Rectal smooth muscle tissue (tissue), 1 donor: Measurements from ENCODE around the gene NUDT3.
A peak's percentile ranks its signal among the peaks of the same experiment; 100 is the strongest.

Experiments
- H3K27ac ChIP-seq: one replicate; pipeline ENCODE4 v1.7.0; 2013; ENCODE audit warnings: low read depth, low read length, inconsistent platforms
- H3K27me3 ChIP-seq: one replicate; pipeline ENCODE4 v1.7.0; 2013; ENCODE audit warnings: low read length; ENCODE audit not compliant: control insufficient read depth, insufficient read depth
- H3K36me3 ChIP-seq: one replicate; pipeline ENCODE4 v1.7.0; 2013; ENCODE audit warnings: low read length; ENCODE audit not compliant: control insufficient read depth, insufficient read depth
- H3K4me1 ChIP-seq: one replicate; pipeline ENCODE4 v1.7.0; 2013; ENCODE audit warnings: low read length; ENCODE audit not compliant: control insufficient read depth, insufficient read depth
- H3K4me3 ChIP-seq: one replicate; pipeline ENCODE4 v1.7.0; 2013; ENCODE audit warnings: low read length
- H3K9ac ChIP-seq: one replicate; pipeline ENCODE4 v1.7.0; 2013; ENCODE audit warnings: low read length

Gene NUDT3

DNA sequence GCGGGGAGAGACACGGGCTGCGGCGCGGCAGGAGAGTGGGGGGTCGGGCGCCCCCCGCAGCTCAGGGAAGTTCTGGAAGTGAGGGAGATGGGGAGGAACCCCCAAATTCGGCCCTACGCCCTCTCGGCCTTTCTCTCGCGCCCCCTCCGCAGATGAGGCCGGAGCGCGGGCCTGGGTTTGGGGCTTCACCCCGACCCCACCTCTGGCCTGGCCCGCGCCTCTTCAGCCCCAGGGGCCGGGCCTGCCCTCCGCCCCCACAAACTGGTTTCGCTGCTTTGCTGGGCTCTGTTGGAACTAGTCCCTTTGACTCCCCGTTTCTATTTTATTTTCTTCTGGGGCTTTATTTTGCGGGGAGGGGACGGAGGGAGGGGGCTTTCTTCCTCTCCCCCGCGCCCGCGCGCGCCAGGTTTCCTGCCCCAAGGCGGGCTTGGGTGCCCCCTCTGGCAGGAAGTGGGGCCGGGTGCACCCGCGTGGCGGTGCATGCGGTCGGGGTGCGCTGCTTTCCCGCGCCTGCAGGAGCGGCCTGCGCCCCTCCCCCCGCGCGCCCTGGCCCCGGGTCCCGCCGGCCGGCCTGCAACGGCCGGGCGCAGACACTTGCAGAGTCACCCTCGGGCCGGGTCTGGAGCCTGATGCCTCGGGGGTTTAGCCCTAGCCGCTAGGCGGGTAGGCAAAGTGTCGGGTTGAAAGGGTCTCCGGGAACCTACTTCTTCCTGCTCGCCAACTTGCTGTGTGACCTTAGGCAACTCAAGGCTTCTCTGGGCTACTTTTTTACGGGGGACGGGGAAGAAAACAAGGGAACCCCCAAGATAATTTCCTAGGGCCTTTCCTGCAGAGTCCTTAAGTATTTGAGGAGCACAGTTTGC is 154.5 kb downstream of the NUDT3 start:
- H3K27ac ChIP-seq, result no peak overlapping the region
- H3K4me3 ChIP-seq, result peak overlapping the region; percentile 73

GRCh38 chr6:34237316-34237721 is 155.2 kb downstream of the NUDT3 start:
- peaks cover 5% of the 10 kb centered on the region for H3K4me1 ChIP-seq
- peaks cover 2% of the 10 kb centered on the region for H3K36me3 ChIP-seq
- peak overlapping the region; percentile 73 for H3K4me3 ChIP-seq
- peak overlapping the region; percentile 79 for H3K27ac ChIP-seq
- H3K9ac ChIP-seq, result peak overlapping the region; percentile 11
- H3K27me3 ChIP-seq, result no peaks in the 10 kb centered on the region

More for the DNA sequence above, 154.5 kb downstream of the NUDT3 start:
- Histone ChIP-seq H3K27me3 (no peaks in the 10 kb centered on the region), H3K36me3 (peaks cover 2% of the 10 kb centered on the region), H3K9ac (peak overlapping the region; percentile 11), H3K4me1 (peaks cover 5% of the 10 kb centered on the region)

GRCh38 chr6:34236443-34237315 is 155.8 kb downstream of the NUDT3 start, which contains the start of gene HMGA1:
Gene HMGA1, plus strand, starts transcription at chr6:34236873. Its CDS starts 3,908 bp downstream, at chr6:34240781.
- H3K4me3 ChIP-seq, result peak within 1 kb of the TSS; percentile 80
- H3K36me3 ChIP-seq, result no peaks in the 10 kb centered on the region
- H3K27me3 ChIP-seq, result no peaks in the 10 kb centered on the region
- peaks cover 5% of the 10 kb centered on the region for H3K4me1 ChIP-seq
- H3K9ac ChIP-seq, result peak within 1 kb of the TSS; percentile 68
- peak within 1 kb of the TSS; percentile 79 for H3K27ac ChIP-seq

DNA sequence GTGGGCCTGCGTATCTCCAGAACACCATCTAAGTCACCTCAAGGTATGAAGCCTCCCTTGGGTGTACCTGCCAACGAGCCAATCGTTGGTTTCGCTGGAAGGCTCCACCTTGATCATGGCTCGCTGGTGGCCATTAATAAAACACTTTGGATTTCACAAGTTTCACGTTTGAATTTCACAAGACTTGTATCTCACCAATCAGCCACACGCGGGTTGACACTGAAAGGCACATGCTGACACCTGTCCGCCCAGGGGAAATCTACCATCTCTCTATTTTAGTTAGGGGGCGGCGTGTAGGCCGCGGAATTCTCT is 156.4 kb downstream of the NUDT3 start:
- H3K4me1 ChIP-seq, result peaks cover 5% of the 10 kb centered on the region
- no peaks in the 10 kb centered on the region for H3K36me3 ChIP-seq
- H3K27me3 ChIP-seq, result no peaks in the 10 kb centered on the region
- H3K9ac ChIP-seq, result peak overlapping the region; percentile 68
- peak overlapping the region; percentile 79 for H3K27ac ChIP-seq
- H3K4me3 ChIP-seq, result peak overlapping the region; percentile 80

DNA sequence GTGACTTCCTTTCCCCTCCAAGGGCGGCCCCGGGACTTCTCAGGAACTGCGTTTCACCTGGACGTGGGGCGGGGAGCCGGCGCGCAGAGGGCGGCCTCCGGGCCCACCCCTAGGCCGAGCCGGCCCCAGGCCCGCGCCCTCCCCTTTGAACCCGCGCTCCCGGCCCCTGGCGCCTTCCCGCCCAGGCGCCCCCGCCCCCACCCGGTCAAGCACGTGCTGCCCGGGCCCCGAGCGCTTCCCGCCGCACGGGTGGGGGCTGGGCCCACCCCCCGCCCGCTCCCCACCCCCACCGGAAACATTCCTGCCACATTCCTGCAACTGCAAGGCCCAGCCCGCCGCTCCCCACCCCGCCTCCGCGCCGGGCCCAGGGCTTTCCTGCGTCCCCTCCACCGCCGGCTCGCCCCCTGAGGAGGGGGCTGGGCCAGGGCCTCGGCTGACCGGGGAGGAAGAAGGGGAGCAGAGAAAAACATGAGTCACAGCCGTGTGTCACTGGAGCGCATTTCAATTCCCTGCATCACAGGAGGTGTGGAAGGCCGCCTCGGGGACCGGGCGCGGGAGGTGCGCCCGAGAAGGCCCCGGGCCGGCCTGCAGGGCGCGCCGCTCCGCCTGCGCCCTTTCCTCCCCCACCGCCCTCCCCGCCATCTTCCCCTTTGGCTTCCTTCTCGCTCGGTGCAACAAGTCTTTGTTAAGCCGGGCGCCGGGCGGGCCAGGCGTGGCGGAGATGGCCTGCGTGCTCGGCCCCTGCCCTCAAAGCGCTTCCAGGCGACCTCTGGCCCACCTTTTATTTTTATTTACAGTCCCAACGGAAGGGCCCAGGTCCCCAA is 156.9 kb downstream of the NUDT3 start:
- no peaks in the 10 kb centered on the region for H3K27me3 ChIP-seq
- H3K4me1 ChIP-seq, result peaks cover 5% of the 10 kb centered on the region
- peak overlapping the region; percentile 79 for H3K27ac ChIP-seq
- H3K9ac ChIP-seq, result peak overlapping the region; percentile 30
- peak overlapping the region; percentile 80 for H3K4me3 ChIP-seq
- H3K36me3 ChIP-seq, result no peaks in the 10 kb centered on the region

DNA sequence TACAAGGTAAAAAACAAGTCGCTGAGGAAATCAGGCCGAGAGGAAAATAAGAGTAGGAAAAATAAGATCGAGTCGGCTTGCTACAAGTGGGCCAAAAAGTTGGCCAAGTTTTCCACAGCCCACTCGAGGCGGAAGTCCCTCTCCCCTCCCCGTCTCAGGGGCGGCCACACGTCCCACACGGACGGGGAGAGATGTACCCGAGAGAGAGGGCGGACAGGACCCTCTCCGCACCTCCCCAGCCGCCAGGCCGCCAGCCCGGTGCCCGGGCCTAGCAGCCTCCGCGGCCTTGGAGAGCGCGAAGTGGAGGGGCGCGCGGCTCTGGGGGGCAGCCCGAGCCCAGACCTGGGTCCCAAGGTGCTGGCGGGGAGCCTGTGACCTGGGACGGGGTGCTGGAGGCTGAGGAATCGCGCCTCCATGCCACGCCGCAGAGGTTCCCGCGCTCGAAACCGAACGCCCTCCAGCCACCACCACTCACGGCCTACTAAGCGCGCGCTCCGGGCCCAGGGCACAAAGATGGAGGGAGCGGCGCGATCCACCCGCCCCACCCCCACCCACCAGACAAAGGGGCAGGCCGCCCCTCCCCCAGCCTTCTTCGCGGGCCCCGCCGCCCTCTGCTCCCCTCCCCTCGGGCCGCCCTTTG is 157.7 kb downstream of the NUDT3 start:
- H3K27ac ChIP-seq, result peak overlapping the region; percentile 79
- no peaks in the 10 kb centered on the region for H3K27me3 ChIP-seq
- H3K4me3 ChIP-seq, result no peak overlapping the region
- no peaks in the 10 kb centered on the region for H3K36me3 ChIP-seq
- no peak overlapping the region for H3K9ac ChIP-seq
- peaks cover 5% of the 10 kb centered on the region for H3K4me1 ChIP-seq

DNA sequence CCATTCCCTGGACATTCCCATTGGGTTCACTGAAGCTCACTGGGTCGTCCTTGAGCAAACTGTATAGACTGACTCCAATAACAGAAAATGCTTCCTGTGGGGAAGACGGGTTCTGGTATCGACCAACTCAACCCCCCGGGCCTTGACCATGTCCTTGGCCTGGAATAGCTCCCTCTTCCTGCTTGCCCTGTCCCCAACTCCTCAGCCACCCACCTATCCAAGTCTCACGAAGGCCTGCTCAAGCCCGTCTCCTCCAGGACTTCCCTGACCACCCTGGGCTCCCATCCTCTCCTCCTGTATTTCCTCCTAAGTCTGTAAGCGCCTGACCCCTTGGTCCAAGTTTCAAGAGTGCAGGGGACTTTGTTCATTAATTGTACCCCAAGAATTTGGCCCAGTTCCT is 158.6 kb downstream of the NUDT3 start:
- no peaks in the 10 kb centered on the region for H3K27me3 ChIP-seq
- peaks cover 5% of the 10 kb centered on the region for H3K4me1 ChIP-seq
- no peaks in the 10 kb centered on the region for H3K36me3 ChIP-seq
- H3K9ac ChIP-seq, result no peak overlapping the region
- no peak overlapping the region for H3K4me3 ChIP-seq
- no peak overlapping the region for H3K27ac ChIP-seq

DNA sequence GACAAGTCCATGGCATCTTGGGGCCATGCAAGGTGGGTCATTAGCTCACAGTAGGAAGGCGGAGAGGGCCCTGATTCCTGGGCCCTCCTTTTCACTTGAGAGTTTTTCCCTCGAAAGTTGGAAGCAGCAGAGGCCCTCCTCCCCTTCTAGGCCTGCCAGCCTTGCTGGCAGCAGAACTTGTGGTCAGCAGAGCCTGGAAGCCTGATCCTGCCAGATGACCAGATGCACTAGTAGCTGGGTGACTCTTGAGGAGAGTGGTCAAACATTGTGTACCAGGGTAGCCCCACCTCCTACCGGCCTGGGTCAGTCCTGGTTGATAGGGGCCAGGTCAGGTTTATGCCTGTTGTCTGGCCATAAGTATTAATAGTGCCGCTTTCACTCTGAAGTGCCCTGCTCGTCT is 159.6 kb downstream of the NUDT3 start:
- Histone ChIP-seq H3K27ac (no peak overlapping the region), H3K4me3 (no peak overlapping the region), H3K36me3 (no peaks in the 10 kb centered on the region), H3K4me1 (peaks cover 5% of the 10 kb centered on the region), H3K27me3 (no peaks in the 10 kb centered on the region), H3K9ac (no peak overlapping the region)

DNA sequence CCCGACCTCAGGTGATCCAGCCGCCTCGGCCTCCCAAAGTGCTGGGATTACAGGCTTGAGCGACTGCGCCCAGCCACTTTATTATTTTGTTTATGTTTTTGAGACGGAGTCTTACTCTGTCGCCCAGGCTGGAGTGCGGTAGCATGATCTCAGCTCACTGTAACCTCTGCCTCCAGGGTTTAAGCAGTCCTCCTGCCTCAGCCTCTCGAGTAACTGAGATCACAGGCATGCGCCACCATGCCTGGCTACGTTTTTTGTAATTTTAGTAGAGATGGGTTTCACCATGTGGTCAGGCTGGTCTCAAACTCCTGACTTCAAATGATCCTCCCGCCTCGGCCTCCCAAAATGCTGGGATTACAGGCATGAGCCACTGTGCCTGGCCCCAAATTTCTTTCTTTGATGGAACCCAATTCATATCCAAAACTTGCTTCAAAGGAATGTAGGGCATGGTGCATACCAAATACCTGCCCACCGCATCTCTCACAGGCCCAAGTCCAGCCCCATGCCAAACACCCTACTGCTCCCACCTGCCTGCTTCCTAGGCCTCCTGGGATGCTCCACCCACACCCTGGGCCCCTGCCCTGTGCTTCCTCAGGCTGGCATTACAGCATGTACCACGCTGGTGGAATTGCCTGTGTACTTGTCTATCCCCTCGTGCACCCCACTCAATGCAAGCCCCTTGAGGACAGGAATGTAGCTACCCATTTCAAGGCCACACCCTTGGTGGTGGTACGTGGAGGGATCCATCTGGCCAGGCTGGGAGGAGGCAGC is 160.7 kb downstream of the NUDT3 start:
- no peaks in the 10 kb centered on the region for H3K36me3 ChIP-seq
- H3K27me3 ChIP-seq, result no peaks in the 10 kb centered on the region
- H3K4me3 ChIP-seq, result no peak overlapping the region
- peaks cover 5% of the 10 kb centered on the region for H3K4me1 ChIP-seq
- H3K27ac ChIP-seq, result no peak overlapping the region
- H3K9ac ChIP-seq, result no peak overlapping the region

- Histone ChIP-seq H3K4me1 (no peaks in the 10 kb centered on the region), H3K36me3 (no peaks in the 10 kb centered on the region), H3K27ac (no peak overlapping the region)
These were observed 161.7 kb downstream of the NUDT3 start for GRCh38 chr6:34230653-34231371.

DNA sequence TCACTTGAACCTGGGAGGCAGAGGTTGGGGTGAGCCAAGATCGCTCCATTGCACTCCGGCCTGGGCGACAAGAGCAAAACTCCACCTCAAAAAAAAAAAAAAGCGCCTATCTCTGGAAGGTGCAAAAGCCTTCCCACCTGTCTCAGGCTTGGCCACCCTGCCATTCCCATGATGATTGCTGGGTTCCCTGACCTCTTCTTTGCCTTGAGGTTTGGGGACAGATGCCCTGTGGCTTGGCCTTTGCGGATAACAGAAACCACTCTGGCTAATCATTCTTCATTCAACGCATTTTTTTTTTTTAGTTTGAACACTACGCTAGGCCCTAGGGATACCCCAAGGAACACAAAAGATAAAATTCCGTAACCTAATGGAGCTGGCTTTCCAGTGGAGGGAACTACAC is 162.6 kb downstream of the NUDT3 start:
- H3K9ac ChIP-seq, result no peak overlapping the region
- H3K4me1 ChIP-seq, result no peaks in the 10 kb centered on the region
- H3K27ac ChIP-seq, result no peak overlapping the region
- no peaks in the 10 kb centered on the region for H3K27me3 ChIP-seq
- H3K36me3 ChIP-seq, result no peaks in the 10 kb centered on the region
- H3K4me3 ChIP-seq, result no peak overlapping the region

More at GRCh38 chr6:34230653-34231371, 161.7 kb downstream of the NUDT3 start:
- no peaks in the 10 kb centered on the region for H3K27me3 ChIP-seq
- H3K4me3 ChIP-seq, result no peak overlapping the region
- no peak overlapping the region for H3K9ac ChIP-seq
